ENCODE measurements around the gene MTHFD2L.

Gene MTHFD2L

GRCh38 chr4:74133786-74134499, 24.0 kb upstream of the MTHFD2L start:
- DNase-seq = peak; percentile 36

GRCh38 chr4:74134500-74134852, 23.4 kb upstream of the MTHFD2L start:
- no peak for DNase-seq

- DNase-seq = no peak
Observed at GRCh38 chr4:74146581-74147129, 11.3 kb upstream of the MTHFD2L start.

GRCh38 chr4:74148205-74148604, 9.7 kb upstream of the MTHFD2L start:
- DNase-seq = no peak

- no peak for DNase-seq
Observed at GRCh38 chr4:74152836-74153235, 5.1 kb upstream of the MTHFD2L start.

GRCh38 chr4:74156521-74156920, 1.4 kb upstream of the MTHFD2L start:
- no peak for DNase-seq

- no peak for DNase-seq
Observed at GRCh38 chr4:74157154-74157553, 764 bp upstream of the MTHFD2L start.

- DNase-seq = no peak
Observed at GRCh38 chr4:74158466-74159142, 686 bp downstream of the MTHFD2L start.

- DNase-seq = no peak
Observed at GRCh38 chr4:74159143-74159709, 1.3 kb downstream of the MTHFD2L start.

GRCh38 chr4:74161666-74162450, 3.9 kb downstream of the MTHFD2L start:
- no peak for DNase-seq

GRCh38 chr4:74166135-74166534, 8.2 kb downstream of the MTHFD2L start:
- no peak for DNase-seq

- DNase-seq = no peak
Observed at GRCh38 chr4:74166818-74167217, 8.9 kb downstream of the MTHFD2L start.

- no peak for DNase-seq
Observed at GRCh38 chr4:74167585-74167984, 9.7 kb downstream of the MTHFD2L start.

- no peak for DNase-seq
Observed at GRCh38 chr4:74168841-74169240, 10.9 kb downstream of the MTHFD2L start.

- DNase-seq = no peak
Observed at GRCh38 chr4:74173321-74173720, 15.4 kb downstream of the MTHFD2L start.

- DNase-seq = no peak
Observed at GRCh38 chr4:74174421-74174820, 16.5 kb downstream of the MTHFD2L start.

- no peak for DNase-seq
Observed at GRCh38 chr4:74174941-74175340, 17.0 kb downstream of the MTHFD2L start.

- DNase-seq = no peak
Observed at GRCh38 chr4:74175379-74175778, 17.5 kb downstream of the MTHFD2L start.

- DNase-seq = no peak
Observed at GRCh38 chr4:74178798-74179197, 20.9 kb downstream of the MTHFD2L start.

- no peak for DNase-seq
Observed at GRCh38 chr4:74181219-74181618, 23.3 kb downstream of the MTHFD2L start.

GRCh38 chr4:74188912-74189311, 31.0 kb downstream of the MTHFD2L start:
- DNase-seq = no peak

GRCh38 chr4:74189331-74190043, 31.6 kb downstream of the MTHFD2L start:
- DNase-seq = no peak

GRCh38 chr4:74190332-74190731, 32.4 kb downstream of the MTHFD2L start:
- no peak for DNase-seq

Measured in CD4-positive, alpha-beta T cell treated with Interleukin-15 for 1 hour (primary cell).